Uterus (tissue), 2 donors: ENCODE data around the gene SCG5.

Experiments used
- CTCF ChIP-seq, 4 experiments: fragments of 200-600 bp in 2 of 4; fragments of 450-650 bp in 2 of 4; sonication (generic) in 2 of 4; IDR thresholded peaks; one replicate each; pipeline ENCODE4 v1.5.1; 2016 to 2019; ENCODE audit warnings: antibody characterized with exemption in 4 of 4, mild to moderate bottlenecking in 2 of 4, moderate library complexity in 1 of 4
- POLR2A ChIP-seq, 2 donors: fragments of 450-650 bp; IDR thresholded peaks; one replicate each; pipeline ENCODE4 v1.6.1; 2016; ENCODE audit warnings: antibody characterized with exemption in 2 of 2, mild to moderate bottlenecking in 1 of 2, moderate library complexity in 1 of 2

- TF ChIP-seq POLR2A (IDR thresholded peaks at IDR 0.05) (no peak), CTCF (IDR thresholded peaks at IDR 0.05) (no peak)
Observed at GRCh38 chr15:32636410-32636809, 5.1 kb upstream of the SCG5 start.
